ENCODE results near the gene GAS6. TPM values are rescaled to one million over a fixed set of nuclear protein-coding genes. Genes with fewer than 3 reads are reported as not detected.

The GAS6 gene
- total RNA-seq, 1 donor from 2014 or later = 42.9 TPM

DNA sequence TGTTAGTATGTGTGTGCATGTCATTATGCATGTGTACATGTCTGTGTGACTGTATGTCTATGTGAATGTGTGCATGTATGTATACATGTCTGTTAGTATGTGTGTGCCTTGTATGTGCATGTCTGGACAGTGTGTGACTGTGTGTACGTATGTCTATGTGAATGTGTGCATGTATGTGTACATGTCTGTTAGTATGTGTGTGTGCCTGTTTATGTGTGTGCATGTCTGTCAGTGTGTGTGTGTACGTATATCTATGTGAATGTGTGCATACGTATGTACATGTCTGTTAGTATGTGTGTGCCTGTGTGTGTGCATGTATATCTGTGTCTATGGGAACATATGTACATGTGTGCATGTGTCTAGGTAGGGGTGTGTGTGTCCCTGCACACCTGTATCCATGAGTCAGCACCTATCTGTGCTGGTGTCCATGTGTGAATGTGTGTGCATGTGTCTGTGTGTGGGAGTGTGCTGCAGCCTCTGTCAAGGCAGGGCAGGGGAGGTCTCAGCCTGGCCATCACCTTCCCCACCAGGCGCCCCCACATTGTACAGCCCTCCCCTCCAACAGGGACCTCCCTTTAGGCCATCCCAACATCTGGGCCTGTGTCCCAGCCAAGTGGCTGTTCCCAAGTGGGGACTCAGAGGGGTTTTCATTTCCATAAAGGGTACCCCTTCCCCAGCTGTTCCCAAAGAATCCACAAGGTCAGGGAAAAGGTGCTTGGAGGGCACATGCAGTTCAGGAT is 4.4 kb downstream of the GAS6 start:
- Mint-ChIP-seq H3K27ac (peak overlapping the region; percentile 84), H3K27me3 (peaks cover 14% of the 10 kb centered on the region), H3K4me1 (ENCODE audit: unreplicated experiment) (peaks cover 28% of the 10 kb centered on the region), H3K9me3 (no peaks in the 10 kb centered on the region), H3K36me3 (peaks cover 15% of the 10 kb centered on the region), H3K4me3 (peak overlapping the region; percentile 82)
- TF ChIP-seq, protein P1, sequence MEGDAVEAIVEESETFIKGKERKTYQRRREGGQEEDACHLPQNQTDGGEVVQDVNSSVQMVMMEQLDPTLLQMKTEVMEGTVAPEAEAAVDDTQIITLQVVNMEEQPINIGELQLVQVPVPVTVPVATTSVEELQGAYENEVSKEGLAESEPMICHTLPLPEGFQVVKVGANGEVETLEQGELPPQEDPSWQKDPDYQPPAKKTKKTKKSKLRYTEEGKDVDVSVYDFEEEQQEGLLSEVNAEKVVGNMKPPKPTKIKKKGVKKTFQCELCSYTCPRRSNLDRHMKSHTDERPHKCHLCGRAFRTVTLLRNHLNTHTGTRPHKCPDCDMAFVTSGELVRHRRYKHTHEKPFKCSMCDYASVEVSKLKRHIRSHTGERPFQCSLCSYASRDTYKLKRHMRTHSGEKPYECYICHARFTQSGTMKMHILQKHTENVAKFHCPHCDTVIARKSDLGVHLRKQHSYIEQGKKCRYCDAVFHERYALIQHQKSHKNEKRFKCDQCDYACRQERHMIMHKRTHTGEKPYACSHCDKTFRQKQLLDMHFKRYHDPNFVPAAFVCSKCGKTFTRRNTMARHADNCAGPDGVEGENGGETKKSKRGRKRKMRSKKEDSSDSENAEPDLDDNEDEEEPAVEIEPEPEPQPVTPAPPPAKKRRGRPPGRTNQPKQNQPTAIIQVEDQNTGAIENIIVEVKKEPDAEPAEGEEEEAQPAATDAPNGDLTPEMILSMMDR (conservative IDR thresholded peaks at IDR 0.05) = no peak
- peak; percentile 39 for DNase-seq (ENCODE audit: extremely low spot score, unreplicated experiment)

GRCh38 chr13:113857531-113858195 is 6.2 kb downstream of the GAS6 start:
- H3K36me3 Mint-ChIP-seq = peaks cover 15% of the 10 kb centered on the region
- H3K4me1 Mint-ChIP-seq (ENCODE audit: unreplicated experiment) = peaks cover 32% of the 10 kb centered on the region
- H3K4me3 Mint-ChIP-seq = no peak overlapping the region
- peaks cover 9% of the 10 kb centered on the region for H3K27me3 Mint-ChIP-seq
- no peak overlapping the region for H3K27ac Mint-ChIP-seq
- peak; percentile 53 for DNase-seq (ENCODE audit: extremely low spot score, unreplicated experiment)
- TF ChIP-seq, protein P1 (conservative IDR thresholded peaks at IDR 0.05) = no peak
- no peaks in the 10 kb centered on the region for H3K9me3 Mint-ChIP-seq

DNA sequence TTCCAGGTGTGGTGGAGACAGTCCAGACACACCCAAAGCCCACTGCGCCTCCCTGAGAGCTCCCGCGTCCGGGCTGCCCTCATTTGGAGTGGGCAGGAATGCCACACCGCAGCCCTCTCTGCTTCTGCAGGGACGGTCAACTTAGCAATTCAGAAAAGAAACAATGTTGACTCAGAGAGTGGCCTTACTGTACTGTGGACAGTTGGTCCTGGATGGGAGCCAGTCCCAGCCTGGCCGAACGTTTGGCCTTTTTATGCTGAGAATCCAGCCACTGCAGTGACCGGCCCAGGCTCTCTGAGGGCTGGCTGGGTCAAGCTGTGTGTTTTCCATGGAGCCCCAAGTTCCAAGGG is 7.2 kb downstream of the GAS6 start:
- Mint-ChIP-seq H3K4me1 (ENCODE audit: unreplicated experiment) (peaks cover 24% of the 10 kb centered on the region), H3K4me3 (no peak overlapping the region), H3K27me3 (peaks cover 2% of the 10 kb centered on the region), H3K27ac (no peak overlapping the region), H3K9me3 (no peaks in the 10 kb centered on the region), H3K36me3 (peaks cover 15% of the 10 kb centered on the region)
- peak; percentile 52 for DNase-seq (ENCODE audit: extremely low spot score, unreplicated experiment)
- TF ChIP-seq, protein P1 (conservative IDR thresholded peaks at IDR 0.05) = no peak

DNA sequence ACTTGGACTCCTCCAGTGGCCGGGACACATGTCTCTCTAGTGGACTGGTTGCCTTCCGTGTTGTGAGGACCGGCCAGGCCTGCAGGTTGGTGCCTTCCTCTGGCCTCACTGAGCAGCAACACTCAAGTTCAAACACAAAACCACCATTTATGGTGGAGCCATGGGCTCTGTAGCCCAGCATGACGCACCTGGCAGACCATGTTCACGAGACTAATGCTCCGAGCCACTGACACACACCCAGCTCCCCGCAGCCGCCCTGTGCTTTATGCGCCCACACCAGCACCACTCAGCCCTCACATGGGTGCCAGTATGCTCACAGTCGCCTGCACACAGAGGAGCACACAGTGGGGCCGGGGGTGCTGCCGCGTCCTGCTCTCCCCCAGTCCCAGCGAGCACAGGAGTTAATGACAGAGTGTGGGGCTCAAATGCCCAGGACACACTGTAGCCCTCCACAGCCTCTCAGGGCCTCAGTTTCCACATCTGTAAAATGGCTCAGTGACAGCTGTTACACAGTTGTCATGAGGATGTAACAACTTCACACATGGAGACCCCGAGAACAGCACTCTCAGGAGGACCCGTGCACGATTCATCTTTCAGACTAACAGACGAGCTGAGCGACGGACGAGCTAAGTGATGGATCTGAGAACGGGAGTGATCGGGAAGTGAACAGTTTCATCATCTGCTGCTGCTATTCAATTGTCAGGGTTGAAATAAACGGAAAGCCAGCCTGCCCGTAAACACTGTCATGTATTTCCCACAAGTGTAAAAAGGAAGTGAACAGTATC is 7.8 kb downstream of the GAS6 start:
- Mint-ChIP-seq H3K4me1 (ENCODE audit: unreplicated experiment) (peaks cover 21% of the 10 kb centered on the region), H3K27me3 (peaks cover 2% of the 10 kb centered on the region), H3K9me3 (no peaks in the 10 kb centered on the region), H3K4me3 (no peak overlapping the region), H3K27ac (no peak overlapping the region), H3K36me3 (peaks cover 15% of the 10 kb centered on the region)
- DNase-seq (ENCODE audit: extremely low spot score, unreplicated experiment) = peak; percentile 56
- TF ChIP-seq, protein P1 (conservative IDR thresholded peaks at IDR 0.05) = no peak

DNA sequence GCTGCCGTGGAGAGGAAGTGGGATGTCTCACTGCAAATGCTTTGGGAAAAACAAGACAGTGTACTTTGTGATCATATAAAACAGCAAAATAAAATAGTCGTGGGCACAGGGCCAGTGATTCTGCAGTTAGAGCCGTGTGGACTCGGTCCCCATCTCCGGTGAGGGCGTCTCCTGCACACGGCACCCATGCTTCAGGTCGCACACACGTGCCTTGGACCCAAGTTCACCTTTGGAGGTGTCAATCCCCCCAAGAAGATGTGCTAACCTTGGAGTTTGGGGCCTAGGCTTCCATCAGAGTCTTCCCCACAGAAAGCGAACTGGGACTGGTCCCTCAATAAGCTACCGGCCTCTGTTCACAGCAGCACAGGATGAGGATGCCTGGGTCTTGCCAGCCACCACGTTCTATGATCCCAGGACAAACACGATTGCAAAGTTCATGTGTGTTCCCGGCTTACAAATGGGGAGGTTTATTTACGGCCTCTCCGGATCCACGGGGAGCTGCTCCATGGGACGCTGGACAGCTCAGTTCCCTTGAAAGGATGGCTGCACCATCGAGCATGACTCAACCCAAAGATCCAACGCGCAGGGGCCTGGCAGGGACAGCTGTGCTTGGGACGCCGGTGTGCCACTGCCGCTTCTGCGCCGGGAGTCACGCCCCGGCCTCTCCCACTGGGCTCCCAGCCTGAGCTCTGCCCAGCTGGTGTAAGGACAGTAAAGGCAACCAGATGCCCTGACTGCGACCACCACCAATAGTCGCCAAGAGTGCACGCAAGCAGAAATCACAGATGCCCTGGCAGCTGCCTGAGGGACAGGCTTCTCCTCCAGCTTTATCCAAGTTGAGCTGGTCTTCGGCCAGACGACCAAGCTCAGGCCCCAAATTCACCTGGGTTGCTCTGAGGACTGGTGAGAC is 8.6 kb downstream of the GAS6 start:
- H3K9me3 Mint-ChIP-seq = no peaks in the 10 kb centered on the region
- H3K4me1 Mint-ChIP-seq (ENCODE audit: unreplicated experiment) = peaks cover 14% of the 10 kb centered on the region
- no peak overlapping the region for H3K27ac Mint-ChIP-seq
- peaks cover under 1% of the 10 kb centered on the region for H3K27me3 Mint-ChIP-seq
- H3K36me3 Mint-ChIP-seq = peaks cover 15% of the 10 kb centered on the region
- H3K4me3 Mint-ChIP-seq = no peak overlapping the region
- DNase-seq (ENCODE audit: extremely low spot score, unreplicated experiment) = peak; percentile 48
- TF ChIP-seq, protein P1 (conservative IDR thresholded peaks at IDR 0.05) = no peak

Data from type B pancreatic cell (in vitro differentiated cells).